Esophagus muscularis mucosa (tissue), 4 donors: ENCODE measurements around the gene DGAT2L6. TPM values are rescaled to one million over a fixed set of nuclear protein-coding genes. Genes with fewer than 3 reads are reported as not detected.

Experiments used
- DNase-seq: peaks from one replicate; pipeline ENCODE4 v3.0.0-alpha.2; 2017; ENCODE audit errors: extremely low spot score
- H3K27ac ChIP-seq, 4 donors: fragments of 200-600 bp; sonication (generic); replicated peaks in 1 of 4; 1 replicate in 3 of 4; 2 replicates in 1 of 4; pipeline ENCODE4 v1.5.1; 2016 to 2019; ENCODE audit warnings: mild to moderate bottlenecking in 1 of 4
- H3K27me3 ChIP-seq, 4 donors: fragments of 200-600 bp; sonication (generic); one replicate each; pipeline versions ENCODE4 v1.5.1 to v1.6.0; 2016 to 2019
- H3K36me3 ChIP-seq, 4 donors: fragments of 200-600 bp; sonication (generic); one replicate each; pipeline ENCODE4 v1.5.1; 2016 to 2019
- H3K4me1 ChIP-seq, 4 donors: fragments of 200-600 bp; sonication (generic); one replicate each; pipeline ENCODE4 v1.5.1; 2016 to 2019
- H3K4me3 ChIP-seq, 4 donors: fragments of 200-600 bp; sonication (generic); 1 replicate in 2 of 4; 2 replicates in 2 of 4; pipeline ENCODE4 v1.5.1; 2016 to 2019; ENCODE audit warnings: mild to moderate bottlenecking in 4 of 4, moderate library complexity in 1 of 4
- H3K9me3 ChIP-seq, 4 donors: fragments of 200-600 bp; sonication (generic); 1 replicate in 3 of 4; 2 replicates in 1 of 4; pipeline ENCODE4 v1.5.1; 2016 to 2019
- EP300 ChIP-seq: sonication (generic); formaldehyde crosslinking; IDR thresholded peaks from one replicate; pipeline ENCODE4 v1.6.1; 2017; ENCODE audit warnings: antibody characterized with exemption
- POLR2A ChIP-seq: fragments of 450-650 bp; IDR thresholded peaks from one replicate; pipeline ENCODE4 v1.6.1; 2017; ENCODE audit warnings: antibody characterized with exemption, moderate library complexity, mild to moderate bottlenecking, low read depth
- POLR2AphosphoS5 ChIP-seq, 2 donors: sonication (generic); formaldehyde crosslinking; IDR thresholded peaks; one replicate each; pipeline ENCODE4 v1.6.1; 2017; ENCODE audit warnings: antibody characterized with exemption in 2 of 2
- WGBS: methylation state at CpG from one replicate; pipeline ENCODE4 v1.1.5; 2018; 5-methylcytosine and 5-hydroxymethylcytosine counted together
- intact Hi-C: fragments of 100-400 bp; cut with DNase I; formaldehyde crosslinking; loops from one replicate; pipeline ENCODE4 v1.15.1; 2023
- total RNA-seq, 4 donors: library from RNA; depleted of rRNA; stranded (reverse); fragments of >200 nt; gene quantifications; one replicate each; pipeline versions ENCODE4 v1.1.0 to v1.2.1, GENCODE V29; 2016
- TF ChIP-seq, protein P1 (sequence below), 3 experiments: fragments of 200-600 bp in 2 of 3; fragments of 450-650 bp in 1 of 3; sonication (generic) in 2 of 3; IDR thresholded peaks; one replicate each; pipeline ENCODE4 v1.5.1; 2017 to 2019; ENCODE audit warnings: antibody characterized with exemption in 3 of 3, mild to moderate bottlenecking in 2 of 3, moderate library complexity in 1 of 3

DGAT2L6 gene
- total RNA-seq, 4 donors from 2014 or later = not detected

DNA sequence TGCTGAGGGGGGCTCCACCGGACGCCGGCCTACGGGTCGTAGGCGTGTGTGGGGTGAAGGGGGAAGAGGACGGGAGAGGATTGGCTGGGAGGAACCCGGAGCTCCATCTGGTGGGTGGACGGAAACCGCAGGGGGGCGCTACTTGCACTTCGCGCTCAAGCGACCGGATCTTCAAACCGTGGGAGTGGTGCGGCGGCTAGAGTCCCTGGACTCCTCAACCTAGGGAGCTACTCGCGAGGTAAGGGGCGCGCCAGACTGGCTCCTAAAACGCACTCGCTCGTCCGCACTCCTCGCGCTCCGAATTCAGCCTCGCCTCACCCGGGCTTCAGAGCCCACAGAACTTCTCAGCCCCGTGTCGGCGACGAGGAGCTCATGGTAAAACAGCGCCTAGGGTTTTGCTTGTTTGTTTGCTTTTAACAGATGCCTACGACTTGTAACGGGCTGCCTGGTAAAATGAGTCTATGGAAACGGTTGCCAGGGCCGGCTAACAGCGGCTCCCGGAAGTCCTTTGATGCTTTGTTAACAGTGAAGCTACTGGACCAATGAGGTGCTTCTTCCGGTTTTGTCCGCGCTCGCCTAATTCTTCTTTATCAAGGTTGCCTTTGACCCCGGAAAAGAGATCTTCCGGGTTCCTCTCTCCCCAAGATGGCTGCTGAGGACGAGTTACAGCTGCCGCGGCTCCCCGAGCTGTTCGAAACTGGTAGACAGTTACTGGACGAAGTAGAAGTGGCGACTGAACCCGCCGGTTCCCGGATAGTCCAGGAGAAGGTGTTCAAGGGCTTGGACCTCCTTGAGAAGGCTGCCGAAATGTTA, 43.8 kb upstream of the DGAT2L6 start, which contains the start of gene IGBP1:
Gene IGBP1, plus strand, starts transcription at position 145 of the 813 bp plus-strand sequence. Its CDS starts 501 bp downstream, at position 646.
- Histone ChIP-seq H3K9me3 (no peaks in the 10 kb centered on the region), H3K27me3 (no peaks in the 10 kb centered on the region), H3K36me3 (peaks cover 0 to 8% (median 2%) of the 10 kb centered on the region in 4 donors), H3K4me1 (peaks cover 16 to 23% (median 22%) of the 10 kb centered on the region in 4 donors), H3K27ac (peak within 1 kb of the TSS; percentile 75 to 86 (median 82)), H3K4me3 (peak within 1 kb of the TSS; percentile 67 to 74 (median 70))
- WGBS = 44% methylated on average over 31 of the region's 59 CpGs
- intact Hi-C loops = loop anchor here (10.0 kb wide), 1 partner anchor 301 kb away; no protein-coding TSS in a partner anchor
- DNase-seq = peak; percentile 92
- TF ChIP-seq, protein P1, sequence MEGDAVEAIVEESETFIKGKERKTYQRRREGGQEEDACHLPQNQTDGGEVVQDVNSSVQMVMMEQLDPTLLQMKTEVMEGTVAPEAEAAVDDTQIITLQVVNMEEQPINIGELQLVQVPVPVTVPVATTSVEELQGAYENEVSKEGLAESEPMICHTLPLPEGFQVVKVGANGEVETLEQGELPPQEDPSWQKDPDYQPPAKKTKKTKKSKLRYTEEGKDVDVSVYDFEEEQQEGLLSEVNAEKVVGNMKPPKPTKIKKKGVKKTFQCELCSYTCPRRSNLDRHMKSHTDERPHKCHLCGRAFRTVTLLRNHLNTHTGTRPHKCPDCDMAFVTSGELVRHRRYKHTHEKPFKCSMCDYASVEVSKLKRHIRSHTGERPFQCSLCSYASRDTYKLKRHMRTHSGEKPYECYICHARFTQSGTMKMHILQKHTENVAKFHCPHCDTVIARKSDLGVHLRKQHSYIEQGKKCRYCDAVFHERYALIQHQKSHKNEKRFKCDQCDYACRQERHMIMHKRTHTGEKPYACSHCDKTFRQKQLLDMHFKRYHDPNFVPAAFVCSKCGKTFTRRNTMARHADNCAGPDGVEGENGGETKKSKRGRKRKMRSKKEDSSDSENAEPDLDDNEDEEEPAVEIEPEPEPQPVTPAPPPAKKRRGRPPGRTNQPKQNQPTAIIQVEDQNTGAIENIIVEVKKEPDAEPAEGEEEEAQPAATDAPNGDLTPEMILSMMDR (IDR thresholded peaks at IDR 0.05) = peak; percentile 42 to 64 (median 49)
- peak; percentile 58 to 75 for TF ChIP-seq POLR2AphosphoS5 (IDR thresholded peaks at IDR 0.05)
- TF ChIP-seq EP300 = no peak

- intact Hi-C loops = loop anchor here (10.0 kb wide), 1 partner anchor 301 kb away; no protein-coding TSS in a partner anchor
- Histone ChIP-seq H3K9me3 (no peaks in the 10 kb centered on the region), H3K4me1 (peaks cover 16 to 23% (median 22%) of the 10 kb centered on the region in 4 donors), H3K36me3 (peaks cover 0 to 8% (median 2%) of the 10 kb centered on the region in 4 donors), H3K27me3 (no peaks in the 10 kb centered on the region), H3K4me3 (peak overlapping the region; percentile 67 to 74 (median 70)), H3K27ac (peak overlapping the region; percentile 75 to 86 (median 82))
- 30% methylated on average over 10 of the region's 12 CpGs for WGBS
- TF ChIP-seq, protein P1 (IDR thresholded peaks at IDR 0.05) = no peak
- TF ChIP-seq POLR2A (no peak), EP300 (no peak), POLR2AphosphoS5 (IDR thresholded peaks at IDR 0.05) (no peak)
- no peak for DNase-seq
Observed at GRCh38 chrX:70134116-70134477, 43.2 kb upstream of the DGAT2L6 start.

GRCh38 chrX:70138622-70139021, 38.7 kb upstream of the DGAT2L6 start:
- H3K27ac ChIP-seq = no peak overlapping the region
- H3K27me3 ChIP-seq = no peaks in the 10 kb centered on the region
- TF ChIP-seq, protein P1 (IDR thresholded peaks at IDR 0.05) = no peak
- no peak for TF ChIP-seq POLR2AphosphoS5 (IDR thresholded peaks at IDR 0.05)
- no peak for TF ChIP-seq EP300
- peaks cover 8 to 16% (median 15%) of the 10 kb centered on the region in 4 donors for H3K4me1 ChIP-seq
- peaks cover 0 to 11% (median 2%) of the 10 kb centered on the region in 4 donors for H3K36me3 ChIP-seq
- no peak overlapping the region for H3K4me3 ChIP-seq
- intact Hi-C loops = loop anchor here (10.0 kb wide), 1 partner anchor 296 kb away; no protein-coding TSS in a partner anchor
- no peak for DNase-seq
- no peaks in the 10 kb centered on the region for H3K9me3 ChIP-seq
- 75% methylated on average over 2 of the region's 2 CpGs for WGBS

DNA sequence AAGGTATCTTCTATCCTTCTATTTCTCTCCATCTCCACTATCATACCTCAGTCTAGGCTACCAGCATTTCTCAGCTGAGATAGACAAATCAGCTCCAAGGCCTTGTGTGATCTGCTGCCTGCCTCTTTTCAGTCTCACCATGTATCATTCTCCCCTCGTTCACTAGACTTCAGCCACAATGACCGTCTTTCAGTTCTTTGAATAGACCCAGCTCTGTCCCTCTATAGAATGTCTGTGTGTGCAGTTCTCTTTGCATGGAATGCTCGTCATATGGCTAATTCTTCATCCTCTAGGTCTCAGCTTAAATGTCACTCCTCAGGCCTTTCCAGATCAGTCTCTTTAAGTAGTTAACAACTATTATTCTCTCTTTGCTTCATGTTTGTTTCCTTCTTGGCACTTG, 37.5 kb upstream of the DGAT2L6 start:
- Histone ChIP-seq H3K27ac (no peak overlapping the region), H3K9me3 (no peaks in the 10 kb centered on the region), H3K27me3 (no peaks in the 10 kb centered on the region), H3K36me3 (peaks cover 0 to 11% (median 2%) of the 10 kb centered on the region in 4 donors), H3K4me3 (no peak overlapping the region), H3K4me1 (peaks cover 2 to 9% (median 9%) of the 10 kb centered on the region in 4 donors)
- TF ChIP-seq, protein P1 (IDR thresholded peaks at IDR 0.05) = no peak
- TF ChIP-seq POLR2AphosphoS5 (IDR thresholded peaks at IDR 0.05) (no peak), POLR2A (no peak), EP300 (no peak)
- intact Hi-C loops = loop anchor here (10.0 kb wide), 1 partner anchor 295 kb away; no protein-coding TSS in a partner anchor
- DNase-seq = no peak
- 84% methylated on average over 3 of the region's 3 CpGs for WGBS
